Sigmoid colon (tissue), 7 donors: ENCODE measurements around the gene NPW. TPM values are rescaled to one million over a fixed set of nuclear protein-coding genes. Genes with fewer than 3 reads are reported as not detected.

ENCODE experiments used
- DNase-seq: peaks from one replicate; pipeline ENCODE4 v3.0.0-alpha.2; 2019
- H3K27ac ChIP-seq, 4 donors: fragments of 200-600 bp; sonication (generic); one replicate each; pipeline ENCODE4 v1.5.1; 2016 to 2019; ENCODE audit warnings: mild to moderate bottlenecking in 1 of 4
- H3K27me3 ChIP-seq, 3 donors: fragments of 200-600 bp; sonication (generic); one replicate each; pipeline ENCODE4 v1.5.1; 2019; ENCODE audit warnings: mild to moderate bottlenecking in 1 of 3
- H3K36me3 ChIP-seq, 4 donors: fragments of 200-600 bp; sonication (generic); one replicate each; pipeline ENCODE4 v1.5.1; 2016 to 2019
- H3K4me1 ChIP-seq, 4 donors: fragments of 200-600 bp; sonication (generic); one replicate each; pipeline ENCODE4 v1.5.1; 2017 to 2019
- H3K4me3 ChIP-seq, 4 donors: fragments of 200-600 bp; sonication (generic); one replicate each; pipeline ENCODE4 v1.5.1; 2017 to 2019; ENCODE audit warnings: mild to moderate bottlenecking in 2 of 4, moderate library complexity in 1 of 4
- H3K9me3 ChIP-seq, 4 donors: fragments of 200-600 bp in 3 of 4; sonication (generic) in 3 of 4; one replicate each; pipeline versions ENCODE4 v1.5.1 to v1.6.1; 2013 to 2019
- EP300 ChIP-seq, 4 donors: sonication (generic); formaldehyde crosslinking; IDR thresholded peaks; one replicate each; pipeline ENCODE4 v1.6.1; 2017; ENCODE audit warnings: antibody characterized with exemption in 4 of 4
- POLR2A ChIP-seq, 2 donors: fragments of 450-650 bp; IDR thresholded peaks; one replicate each; pipeline ENCODE4 v1.6.1; 2016; ENCODE audit warnings: antibody characterized with exemption in 2 of 2, mild to moderate bottlenecking in 2 of 2, moderate library complexity in 2 of 2
- POLR2AphosphoS5 ChIP-seq, 4 donors: sonication (generic); formaldehyde crosslinking; IDR thresholded peaks; one replicate each; pipeline ENCODE4 v1.6.1; 2017; ENCODE audit warnings: antibody characterized with exemption in 4 of 4
- WGBS, 2 donors: extraction: QIAGEN DNeasy Blood & Tissue Kit; methylation state at CpG; one replicate each; pipeline ENCODE4 v1.1.7; 2013; 5-methylcytosine and 5-hydroxymethylcytosine counted together
- intact Hi-C: fragments of 100-400 bp; cut with DNase I; formaldehyde crosslinking; loops from one replicate; pipeline ENCODE4 v1.15.1; 2023
- polyA plus RNA-seq, 3 donors: library from polyadenylated mRNA; stranded (reverse); fragments of 200-250 nt; gene quantifications; one replicate each; pipeline ENCODE4 v1.2.3, GENCODE V29; 2013
- total RNA-seq, 4 donors: library from RNA; depleted of rRNA; stranded (reverse); fragments of >200 nt; gene quantifications; one replicate each; pipeline ENCODE4 v1.1.0, GENCODE V29; 2016
- TF ChIP-seq, protein P1 (sequence below), 4 experiments: fragments of 450-650 bp in 3 of 4; fragments of 200-600 bp in 1 of 4; IDR thresholded peaks; one replicate each; pipeline ENCODE4 v1.5.1; 2016 to 2019; ENCODE audit warnings: antibody characterized with exemption in 4 of 4, mild to moderate bottlenecking in 3 of 4, moderate library complexity in 2 of 4
- donor health status: healthy with polysubstance abuse.
- donor health status: Bipolar disorder and iron deficiency.
- donor health status: healthy.

Gene NPW
- total and polyA plus RNA-seq, 7 donors = 0.71 TPM; not detected in 6

DNA sequence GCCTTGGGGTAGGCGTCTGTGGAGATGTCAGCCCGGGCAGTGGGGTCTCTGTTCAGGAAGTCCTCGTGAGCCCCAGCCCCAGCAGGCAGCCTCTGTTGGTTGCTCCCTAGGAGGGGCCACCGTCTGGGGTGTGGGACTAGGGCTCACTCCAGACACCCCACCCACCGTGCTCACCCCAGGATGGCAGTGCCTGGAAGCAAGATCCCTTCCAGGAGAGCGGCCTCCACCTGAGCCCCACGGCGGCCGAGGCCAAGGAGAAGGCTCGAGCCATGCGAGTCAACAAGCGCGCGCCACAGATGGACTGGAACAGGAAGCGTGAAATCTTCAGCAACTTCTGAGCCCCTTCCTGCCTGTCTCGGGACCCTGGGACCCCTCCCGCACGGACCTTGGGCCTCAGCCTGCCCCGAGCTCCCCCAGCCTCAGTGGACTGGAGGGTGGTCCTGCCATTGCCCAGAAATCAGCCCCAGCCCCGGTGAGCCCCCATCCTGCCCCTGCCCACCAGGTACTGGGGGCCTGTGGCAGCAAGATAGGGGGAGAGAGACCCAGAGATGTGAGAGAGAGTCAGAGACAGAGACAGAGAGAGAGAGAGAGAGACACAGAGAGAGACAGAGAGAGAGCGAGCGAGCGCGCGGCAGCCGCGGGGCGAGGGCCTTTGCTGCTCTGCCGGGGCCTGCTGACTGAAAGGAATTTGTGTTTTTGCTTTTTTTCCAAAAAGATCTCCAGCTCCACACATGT lies 18.2 kb downstream of the NPW start:
- no peaks in the 10 kb centered on the region for H3K27me3 ChIP-seq
- DNase-seq = no peak
- H3K9me3 ChIP-seq = no peaks in the 10 kb centered on the region
- no peak for TF ChIP-seq POLR2A (IDR thresholded peaks at IDR 0.05)
- TF ChIP-seq POLR2AphosphoS5 (IDR thresholded peaks at IDR 0.05) = no peak
- TF ChIP-seq, protein P1, sequence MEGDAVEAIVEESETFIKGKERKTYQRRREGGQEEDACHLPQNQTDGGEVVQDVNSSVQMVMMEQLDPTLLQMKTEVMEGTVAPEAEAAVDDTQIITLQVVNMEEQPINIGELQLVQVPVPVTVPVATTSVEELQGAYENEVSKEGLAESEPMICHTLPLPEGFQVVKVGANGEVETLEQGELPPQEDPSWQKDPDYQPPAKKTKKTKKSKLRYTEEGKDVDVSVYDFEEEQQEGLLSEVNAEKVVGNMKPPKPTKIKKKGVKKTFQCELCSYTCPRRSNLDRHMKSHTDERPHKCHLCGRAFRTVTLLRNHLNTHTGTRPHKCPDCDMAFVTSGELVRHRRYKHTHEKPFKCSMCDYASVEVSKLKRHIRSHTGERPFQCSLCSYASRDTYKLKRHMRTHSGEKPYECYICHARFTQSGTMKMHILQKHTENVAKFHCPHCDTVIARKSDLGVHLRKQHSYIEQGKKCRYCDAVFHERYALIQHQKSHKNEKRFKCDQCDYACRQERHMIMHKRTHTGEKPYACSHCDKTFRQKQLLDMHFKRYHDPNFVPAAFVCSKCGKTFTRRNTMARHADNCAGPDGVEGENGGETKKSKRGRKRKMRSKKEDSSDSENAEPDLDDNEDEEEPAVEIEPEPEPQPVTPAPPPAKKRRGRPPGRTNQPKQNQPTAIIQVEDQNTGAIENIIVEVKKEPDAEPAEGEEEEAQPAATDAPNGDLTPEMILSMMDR (IDR thresholded peaks at IDR 0.05) = no peak
- TF ChIP-seq EP300 (IDR thresholded peaks at IDR 0.05) = no peak
- WGBS, 2 donors = 84 to 88% methylated on average over 29 of the region's 29 CpGs
- H3K4me1 ChIP-seq = peaks cover 0 to 79% (median 73%) of the 10 kb centered on the region in 4 donors
- peak overlapping the region; percentile 69 to 90 (median 82) for H3K27ac ChIP-seq
- intact Hi-C loops = no loop called here
- H3K4me3 ChIP-seq = no peak overlapping the region
- H3K36me3 ChIP-seq = peaks cover 0 to 6% (median 2%) of the 10 kb centered on the region in 4 donors

DNA sequence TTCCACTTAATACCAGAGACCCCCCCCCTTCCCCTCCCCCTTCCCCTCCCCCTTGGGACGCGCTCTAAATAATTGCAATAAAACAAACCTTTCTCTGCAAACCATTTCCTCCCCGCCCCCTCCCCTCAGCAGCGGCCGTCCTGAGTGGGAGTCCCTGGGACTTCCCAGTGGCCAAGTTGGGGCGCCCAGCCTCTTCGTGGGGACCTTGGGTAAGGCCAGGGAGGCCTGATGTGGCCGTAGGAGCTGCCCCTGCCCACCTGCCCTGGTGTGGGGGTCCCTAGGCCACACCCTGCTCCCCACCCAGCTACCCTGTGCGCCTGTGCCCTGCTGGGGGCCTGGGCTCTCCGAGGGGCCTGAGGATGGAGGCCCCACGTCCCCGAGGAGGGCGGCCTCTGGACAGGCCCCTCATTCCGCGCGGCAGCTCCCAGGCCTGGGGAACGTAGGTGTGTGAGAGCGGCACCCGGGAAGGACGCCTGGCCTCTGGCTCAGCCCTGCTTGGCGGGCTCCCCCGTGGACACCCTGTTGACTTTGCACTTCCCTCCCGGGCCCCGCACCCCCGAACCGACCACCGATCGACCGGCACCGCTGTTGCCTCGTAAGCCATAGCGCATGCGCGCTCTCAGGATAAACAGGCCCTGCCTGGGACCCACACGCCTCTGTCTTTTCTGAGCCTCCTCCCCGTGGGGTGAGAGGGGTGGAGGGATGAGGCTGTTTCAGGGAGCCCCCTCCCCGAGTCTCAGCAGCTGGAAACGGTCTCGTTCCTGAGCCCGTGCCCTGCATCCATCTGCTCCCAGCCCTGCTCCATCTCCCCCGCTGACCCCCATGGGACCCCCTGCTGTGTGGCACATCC lies 19.0 kb downstream of the NPW start:
- TF ChIP-seq POLR2A (IDR thresholded peaks at IDR 0.05) (no peak), EP300 (IDR thresholded peaks at IDR 0.05) (no peak), POLR2AphosphoS5 (IDR thresholded peaks at IDR 0.05) (no peak)
- TF ChIP-seq, protein P1 (IDR thresholded peaks at IDR 0.05) = no peak
- Histone ChIP-seq H3K4me1 (peaks cover 0 to 78% (median 68%) of the 10 kb centered on the region in 4 donors), H3K27me3 (no peaks in the 10 kb centered on the region), H3K9me3 (no peaks in the 10 kb centered on the region), H3K4me3 (no peak overlapping the region), H3K27ac (peak overlapping the region; percentile 69 to 83 (median 78)), H3K36me3 (peaks cover 0 to 9% (median 3%) of the 10 kb centered on the region in 4 donors)
- intact Hi-C loops = no loop called here
- DNase-seq = peak; percentile 90
- 73 to 76% methylated on average over 41 of the region's 41 CpGs for WGBS, 2 donors

DNA sequence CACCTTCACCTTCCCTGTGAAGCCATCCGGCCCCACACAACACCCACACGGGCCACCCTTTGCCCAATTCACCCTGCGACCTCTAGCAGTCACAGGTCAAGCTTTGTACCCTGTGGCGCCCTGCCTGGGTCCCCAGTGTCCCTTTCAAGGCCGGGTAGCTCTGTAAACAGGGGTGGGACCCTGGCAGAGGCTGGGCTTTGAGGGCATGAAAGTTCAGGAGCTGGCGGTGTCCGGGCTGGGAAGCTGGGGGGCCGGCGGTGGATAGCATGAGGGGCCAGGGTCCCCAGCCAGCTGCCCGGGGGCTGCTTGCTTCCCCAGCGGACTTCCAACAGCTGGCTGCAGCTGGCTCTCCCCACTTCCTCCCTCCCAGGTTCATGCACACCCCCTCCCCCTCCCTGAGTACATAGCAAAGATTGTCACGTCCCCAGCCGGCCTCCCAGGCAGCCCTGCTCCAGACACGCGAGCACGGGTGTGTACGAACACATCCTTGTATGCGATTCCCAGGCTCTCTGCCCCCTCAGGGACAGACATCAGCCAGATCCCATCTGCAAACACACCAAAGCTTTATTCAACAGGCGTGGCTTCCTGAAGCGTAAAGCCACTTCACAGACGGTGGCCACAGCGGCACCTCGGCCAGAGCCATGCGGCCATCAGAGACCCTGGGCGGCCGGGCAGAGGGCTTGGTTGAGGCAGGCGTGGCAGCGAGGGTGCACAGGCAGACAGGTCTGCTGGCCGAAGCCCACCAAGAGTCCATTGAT lies 19.9 kb downstream of the NPW start:
- Histone ChIP-seq H3K4me3 (no peak overlapping the region), H3K27me3 (no peaks in the 10 kb centered on the region), H3K36me3 (peaks cover 0 to 13% (median 3%) of the 10 kb centered on the region in 4 donors), H3K9me3 (no peaks in the 10 kb centered on the region), H3K27ac (peak overlapping the region; percentile 69 to 83 (median 78)), H3K4me1 (peaks cover 0 to 71% (median 67%) of the 10 kb centered on the region in 4 donors)
- peak; percentile 96 for DNase-seq
- intact Hi-C loops = no loop called here
- 24 to 50% methylated on average over 29 of the region's 29 CpGs for WGBS, 2 donors
- TF ChIP-seq, protein P1 (IDR thresholded peaks at IDR 0.05) = no peak
- TF ChIP-seq POLR2A (IDR thresholded peaks at IDR 0.05) (no peak), POLR2AphosphoS5 (IDR thresholded peaks at IDR 0.05) (peak; percentile 24 to 72 (median 54)), EP300 (IDR thresholded peaks at IDR 0.05) (peak in 1 of 4 donors; percentile 19)

DNA sequence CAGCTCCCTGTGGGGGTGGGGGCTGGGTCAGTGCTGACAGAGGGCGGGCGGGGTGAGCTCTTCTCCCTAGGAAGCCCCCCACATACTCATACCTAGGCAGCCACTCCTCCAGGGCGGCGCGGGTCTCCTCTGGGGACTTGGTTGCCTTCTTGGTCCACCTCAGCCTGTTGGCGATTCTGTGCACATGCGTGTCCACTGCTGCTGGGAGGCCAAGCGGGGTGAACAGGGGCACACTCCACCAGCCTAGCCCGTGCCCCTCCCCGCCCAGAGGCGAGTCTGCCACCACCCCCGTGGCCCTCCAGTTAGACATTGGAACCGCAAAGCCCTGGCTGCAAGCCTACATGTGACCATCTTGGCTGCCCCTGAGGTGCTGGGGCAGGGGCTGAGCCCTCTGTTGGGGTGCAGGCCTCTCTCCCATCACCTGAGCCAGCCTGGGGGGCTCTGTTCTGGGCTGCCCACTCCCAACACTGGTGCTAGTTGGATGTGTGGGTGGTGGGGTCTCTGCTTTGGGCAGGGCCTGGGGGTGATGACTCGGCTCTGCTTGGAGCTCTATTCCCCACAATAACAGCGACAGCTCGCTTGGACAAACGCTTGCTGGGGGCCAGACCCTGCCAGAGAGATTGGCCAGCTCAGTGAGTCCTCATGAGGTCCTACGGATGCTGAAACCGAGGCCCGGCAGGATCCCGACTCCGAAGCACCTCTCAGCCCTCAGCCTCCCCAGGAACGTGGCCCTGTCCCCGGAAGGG lies 20.6 kb downstream of the NPW start:
- H3K27ac ChIP-seq = peak overlapping the region; percentile 69 to 83 (median 78)
- peaks cover 0 to 64% (median 60%) of the 10 kb centered on the region in 4 donors for H3K4me1 ChIP-seq
- intact Hi-C loops = no loop called here
- H3K4me3 ChIP-seq = no peak overlapping the region
- DNase-seq = no peak
- TF ChIP-seq, protein P1 (IDR thresholded peaks at IDR 0.05) = no peak
- TF ChIP-seq POLR2A (IDR thresholded peaks at IDR 0.05) (no peak), EP300 (IDR thresholded peaks at IDR 0.05) (no peak), POLR2AphosphoS5 (IDR thresholded peaks at IDR 0.05) (no peak)
- peaks cover 0 to 18% (median 3%) of the 10 kb centered on the region in 4 donors for H3K36me3 ChIP-seq
- no peaks in the 10 kb centered on the region for H3K27me3 ChIP-seq
- WGBS, 2 donors = 72 to 82% methylated on average over 24 of the region's 24 CpGs
- H3K9me3 ChIP-seq = no peaks in the 10 kb centered on the region
